Motor neuron (in vitro differentiated cells): Measurements from ENCODE around the gene MTMR4. TPM values are rescaled to one million over a fixed set of nuclear protein-coding genes. Genes with fewer than 3 reads are reported as not detected.

Experiments used
- ATAC-seq, 8 experiments: fragments of 200-7000 bp; cut with Tn5 transposase; replicated peaks in 6 of 8; 2 replicates each; pipeline ENCODE4 v1.8.0; 2021; ENCODE audit warnings: mild to moderate bottlenecking in 8 of 8, moderate library complexity in 8 of 8
- H3K27ac ChIP-seq, 2 donors: fragments of 250-450 bp; sonication (Bioruptor Pico); 2 replicates each; pipeline ENCODE4 v1.9.0; 2021; ENCODE audit warnings: antibody characterized with exemption in 2 of 2, mild to moderate bottlenecking in 2 of 2, moderate library complexity in 1 of 2
- H3K4me1 ChIP-seq, 2 donors: fragments of 250-450 bp; sonication (Bioruptor Pico); replicated peaks in 1 of 2; 2 replicates each; pipeline ENCODE4 v1.6.1; 2021; ENCODE audit warnings: antibody characterized with exemption in 2 of 2, mild to moderate bottlenecking in 2 of 2, moderate library complexity in 1 of 2
- H3K4me3 ChIP-seq, 5 donors: fragments of 250-450 bp; sonication (Bioruptor Pico); 2 replicates each; pipeline ENCODE4 v1.9.0; 2021; ENCODE audit warnings: antibody characterized with exemption in 5 of 5, mild to moderate bottlenecking in 5 of 5, moderate library complexity in 4 of 5
- WGBS, 10 experiments: fragments of 450-650 bp; shearing (Covaris generic); methylation state at CpG; one replicate each; pipeline ENCODE4 v1.0.0; 2022; 5-methylcytosine and 5-hydroxymethylcytosine counted together
- in situ Hi-C, 9 experiments: fragments of 400-800 bp; cut with MboI; loops; one replicate each; pipeline ENCODE4 v1.15.0; 2021; ENCODE audit warnings: low sequenced_read_pairs in 9 of 9, low pct_unique_long_range_greater_than_20kb in 2 of 9; ENCODE audit not compliant: unreplicated experiment in 9 of 9
- total RNA-seq, 8 experiments: library from RNA; unstranded; fragments of 300-600 nt; gene quantifications; 2 replicates each; pipeline versions ENCODE4 v1.2.3 to v1.2.4, GENCODE V29; 2022

Gene MTMR4
- total RNA-seq, 8 experiments from 2014 or later: 29.7 to 69.7 (median 50.5) TPM

- in situ Hi-C loops: loop anchor here in 1 of 9 experiments (25.0 kb wide), 1 partner anchor 478 kb away; no protein-coding TSS in a partner anchor
- ATAC-seq: no peak
- peaks cover 0 to 18% of the 10 kb centered on the region in 2 donors for H3K4me1 ChIP-seq
Observed at GRCh38 chr17:58534331-58534730, 19.9 kb upstream of the MTMR4 start.

GRCh38 chr17:58533616-58534188, 19.3 kb upstream of the MTMR4 start:
- peaks cover 0 to 20% of the 10 kb centered on the region in 2 donors for H3K4me1 ChIP-seq
- in situ Hi-C loops: loop anchor here in 1 of 9 experiments (25.0 kb wide), 1 partner anchor 479 kb away; no protein-coding TSS in a partner anchor
- WGBS, 10 experiments: 48 to 100% (median 91%) methylated on average over 1 to 2 of the region's 5 CpGs; no CpG with 5 or more reads in 4 of the 10 experiments
- no peak overlapping the region for H3K4me3 ChIP-seq
- H3K27ac ChIP-seq: no peak overlapping the region
- no peak for ATAC-seq

More at GRCh38 chr17:58534331-58534730, 19.9 kb upstream of the MTMR4 start:
- no peak overlapping the region for H3K4me3 ChIP-seq
- 67 to 83% (median 76%) methylated on average over 1 to 2 of the region's 3 CpGs; no CpG with 5 or more reads in 6 of the 10 experiments for WGBS, 10 experiments
- H3K27ac ChIP-seq: no peak overlapping the region

- peak in 3 of 8 experiments; percentile 3 to 4 (median 4) for ATAC-seq
- H3K27ac ChIP-seq: no peak overlapping the region
- WGBS, 10 experiments: 0 to 100% (median 48%) methylated on average over 1 to 2 of the region's 3 CpGs; no CpG with 5 or more reads in 6 of the 10 experiments
- peak overlapping the region in 4 of 5 donors; percentile 46 to 61 (median 51) for H3K4me3 ChIP-seq
- in situ Hi-C loops: loop anchor here in 1 of 9 experiments (25.0 kb wide), 1 partner anchor 480 kb away; no protein-coding TSS in a partner anchor
- peaks cover 0 to 24% of the 10 kb centered on the region in 2 donors for H3K4me1 ChIP-seq
Observed at GRCh38 chr17:58532555-58532951, 18.1 kb upstream of the MTMR4 start.

DNA sequence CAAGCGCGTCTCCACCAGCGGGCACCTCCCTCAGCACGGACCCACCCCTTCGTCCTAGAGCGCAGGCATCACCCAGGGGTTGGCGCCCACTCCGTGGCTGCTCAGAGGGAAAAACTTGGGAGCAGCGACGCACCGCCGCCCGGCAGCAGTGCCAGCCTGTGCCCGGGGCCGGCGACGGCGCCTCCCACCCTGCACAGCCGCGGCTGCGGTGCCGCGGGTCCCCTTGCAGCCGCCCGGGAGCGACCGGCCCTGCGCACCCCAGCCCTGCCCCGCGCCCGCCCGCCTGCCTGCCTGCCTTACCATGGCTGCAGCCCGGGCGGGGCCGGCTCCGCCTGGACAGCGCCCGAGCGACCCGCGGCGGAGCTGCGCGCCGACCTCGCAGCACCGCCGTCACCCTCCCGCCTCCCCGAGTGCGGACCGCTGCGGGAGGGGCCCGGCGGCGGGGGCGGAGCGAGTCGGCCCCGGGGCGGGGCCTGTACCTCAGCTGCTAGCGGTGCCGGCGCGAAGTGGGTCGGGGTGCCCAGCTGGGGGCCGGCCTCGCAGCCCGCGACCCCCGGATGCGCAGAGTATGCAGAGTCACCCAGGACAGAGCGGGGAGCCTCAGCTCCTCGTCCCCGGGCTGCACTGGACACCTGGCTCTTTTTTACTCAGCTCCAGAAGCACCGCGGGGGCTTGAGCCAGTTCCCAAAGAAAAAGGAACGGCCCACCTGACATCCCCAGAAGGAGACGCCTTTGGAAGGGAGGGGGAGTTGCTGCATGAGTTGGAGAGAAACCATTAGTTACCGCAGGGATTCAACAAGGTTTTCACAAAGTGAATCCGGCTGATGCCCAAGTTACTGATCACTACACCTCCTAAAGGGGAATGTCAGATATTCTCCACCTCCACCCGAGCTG, 17.5 kb upstream of the MTMR4 start:
- H3K4me1 ChIP-seq: peaks cover 0 to 24% of the 10 kb centered on the region in 2 donors
- 0 to 24% (median 7%) methylated on average over 1 to 7 of the region's 82 CpGs; no CpG with 5 or more reads in 5 of the 10 experiments for WGBS, 10 experiments
- in situ Hi-C loops: loop anchor here in 1 of 9 experiments (25.0 kb wide), 1 partner anchor 480 kb away; no protein-coding TSS in a partner anchor
- H3K4me3 ChIP-seq: peak overlapping the region; percentile 42 to 61 (median 50)
- ATAC-seq: peak; percentile 76 to 96 (median 93)
- H3K27ac ChIP-seq: no peak overlapping the region

GRCh38 chr17:58531122-58531521, 16.7 kb upstream of the MTMR4 start:
- ATAC-seq: peak in 3 of 8 experiments; percentile 3 to 14 (median 3)
- in situ Hi-C loops: loop anchor here in 1 of 9 experiments (25.0 kb wide), 1 partner anchor 481 kb away; no protein-coding TSS in a partner anchor
- no peak overlapping the region for H3K27ac ChIP-seq
- peak overlapping the region; percentile 42 to 61 (median 50) for H3K4me3 ChIP-seq
- peaks cover 0 to 24% of the 10 kb centered on the region in 2 donors for H3K4me1 ChIP-seq
- WGBS, 10 experiments: 0% methylated on average over 1 of the region's 3 CpGs; no CpG with 5 or more reads in 9 of the 10 experiments

GRCh38 chr17:58530655-58531054, 16.2 kb upstream of the MTMR4 start:
- no peak for ATAC-seq
- in situ Hi-C loops: loop anchor here in 1 of 9 experiments (25.0 kb wide), 1 partner anchor 482 kb away; no protein-coding TSS in a partner anchor
- no peak overlapping the region for H3K27ac ChIP-seq
- H3K4me3 ChIP-seq: no peak overlapping the region
- no CpG with 5 or more reads among the region's 2 CpGs for WGBS, 10 experiments
- peaks cover 0 to 24% of the 10 kb centered on the region in 2 donors for H3K4me1 ChIP-seq

DNA sequence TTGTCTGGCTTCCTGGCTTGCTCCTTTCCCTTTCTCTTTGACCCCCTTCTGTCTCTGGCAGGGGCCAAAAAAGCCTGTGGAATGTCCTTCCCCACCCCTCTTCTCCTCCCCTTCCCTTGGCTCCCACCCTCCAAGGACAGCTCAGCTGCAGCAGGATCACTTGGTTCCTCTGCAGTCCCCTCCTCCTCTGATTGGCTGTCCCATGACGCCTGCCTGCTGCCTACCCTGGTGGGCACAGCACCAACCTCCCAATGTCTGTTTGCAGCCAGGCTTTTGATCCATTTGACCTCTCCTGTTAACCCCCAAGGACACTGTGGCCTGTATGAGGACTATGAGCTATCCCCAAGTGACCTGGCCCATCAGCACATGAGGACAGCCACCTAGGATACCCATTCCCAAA, 14.8 kb upstream of the MTMR4 start:
- peaks cover 0 to 22% of the 10 kb centered on the region in 2 donors for H3K4me1 ChIP-seq
- H3K27ac ChIP-seq: no peak overlapping the region
- in situ Hi-C loops: loop anchor here in 1 of 9 experiments (25.0 kb wide), 1 partner anchor 483 kb away; no protein-coding TSS in a partner anchor
- ATAC-seq: no peak
- 0 to 60% (median 42%) methylated on average over 1 of the region's 1 CpG; no CpG with 5 or more reads in 6 of the 10 experiments for WGBS, 10 experiments
- no peak overlapping the region for H3K4me3 ChIP-seq

- no peak overlapping the region for H3K4me3 ChIP-seq
- 0 to 10% (median 6%) methylated on average over 1 to 3 of the region's 3 CpGs; no CpG with 5 or more reads in 5 of the 10 experiments for WGBS, 10 experiments
- H3K27ac ChIP-seq: no peak overlapping the region
- H3K4me1 ChIP-seq: peaks cover 0 to 22% of the 10 kb centered on the region in 2 donors
- in situ Hi-C loops: loop anchor here in 1 of 9 experiments (25.0 kb wide), 1 partner anchor 484 kb away; no protein-coding TSS in a partner anchor
- ATAC-seq: no peak
Observed at GRCh38 chr17:58528443-58528842, 14.0 kb upstream of the MTMR4 start.

DNA sequence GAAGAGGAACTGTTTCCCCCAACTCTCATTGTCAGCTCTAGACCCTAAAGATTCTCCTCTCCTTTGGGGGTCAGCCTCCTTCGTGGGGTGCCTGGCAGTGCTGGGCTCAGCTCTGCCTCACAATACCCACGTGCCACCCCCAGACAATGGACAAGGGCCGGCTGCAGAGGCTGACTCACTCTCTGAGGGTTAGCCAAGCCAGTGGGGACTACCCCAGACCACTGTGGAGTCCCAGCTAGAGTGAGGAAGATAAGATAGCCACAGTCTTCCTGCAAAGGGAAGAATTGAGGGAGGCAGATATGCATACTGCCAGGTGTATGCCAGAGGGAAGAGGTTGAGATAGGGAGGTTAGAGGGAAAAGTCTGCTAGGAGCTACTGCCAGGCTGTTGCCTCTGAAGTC, 13.5 kb upstream of the MTMR4 start:
- ATAC-seq: no peak
- 10 to 90% (median 70%) methylated on average over 1 to 2 of the region's 3 CpGs; no CpG with 5 or more reads in 4 of the 10 experiments for WGBS, 10 experiments
- H3K4me3 ChIP-seq: no peak overlapping the region
- H3K27ac ChIP-seq: no peak overlapping the region
- peaks cover 0 to 21% of the 10 kb centered on the region in 2 donors for H3K4me1 ChIP-seq
- in situ Hi-C loops: loop anchor here in 1 of 9 experiments (25.0 kb wide), 1 partner anchor 484 kb away; no protein-coding TSS in a partner anchor

GRCh38 chr17:58527306-58527705, 12.9 kb upstream of the MTMR4 start:
- 60 to 100% (median 83%) methylated on average over 1 of the region's 2 CpGs; no CpG with 5 or more reads in 6 of the 10 experiments for WGBS, 10 experiments

DNA sequence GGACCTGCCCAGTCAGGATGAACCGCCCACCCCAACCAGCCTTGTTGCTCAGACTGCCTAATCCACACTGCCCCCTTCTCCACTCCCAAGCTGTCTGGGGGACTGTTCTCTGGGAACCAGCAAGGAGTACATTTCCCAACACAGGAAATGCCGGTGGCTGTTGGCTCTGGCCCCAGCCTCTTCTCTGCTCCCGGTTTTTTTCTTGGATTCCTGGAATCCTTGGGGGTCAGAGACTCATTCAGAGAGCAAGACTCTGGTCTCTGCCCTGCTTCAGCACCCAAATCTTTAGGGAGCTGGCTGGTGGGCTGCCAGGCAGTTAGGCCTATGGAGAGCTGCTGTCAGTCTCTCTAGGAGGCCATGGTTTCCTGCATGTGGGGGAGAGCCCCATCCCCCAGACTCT, 10.8 kb upstream of the MTMR4 start:
- WGBS, 10 experiments: 0 to 83% (median 52%) methylated on average over 1 to 3 of the region's 3 CpGs; no CpG with 5 or more reads in 6 of the 10 experiments
- ATAC-seq: peak in 2 of 8 experiments; percentile 42 to 47
- Histone ChIP-seq H3K4me3 (no peak overlapping the region), H3K27ac (no peak overlapping the region), H3K4me1 (peaks cover 0 to 6% of the 10 kb centered on the region in 2 donors)
- in situ Hi-C loops: loop anchor here in 1 of 9 experiments (25.0 kb wide), 1 partner anchor 487 kb away; no protein-coding TSS in a partner anchor

More at GRCh38 chr17:58527306-58527705, 12.9 kb upstream of the MTMR4 start:
- in situ Hi-C loops: loop anchor here in 1 of 9 experiments (25.0 kb wide), 1 partner anchor 485 kb away; no protein-coding TSS in a partner anchor
- no peak overlapping the region for H3K27ac ChIP-seq
- no peak overlapping the region for H3K4me3 ChIP-seq
- no peak for ATAC-seq
- peaks cover 0 to 14% of the 10 kb centered on the region in 2 donors for H3K4me1 ChIP-seq

- 76 to 95% (median 85%) methylated on average over 2 to 8 of the region's 10 CpGs; no CpG with 5 or more reads in 5 of the 10 experiments for WGBS, 10 experiments
- in situ Hi-C loops: loop anchor here in 2 of 9 experiments (25.0 kb wide), 1 partner anchor 491 kb away; no protein-coding TSS in a partner anchor
Observed at GRCh38 chr17:58521680-58522079, 7.2 kb upstream of the MTMR4 start.

More at GRCh38 chr17:58521680-58522079, 7.2 kb upstream of the MTMR4 start:
- no peak for ATAC-seq
- H3K27ac ChIP-seq: no peak overlapping the region
- no peak overlapping the region for H3K4me3 ChIP-seq
- H3K4me1 ChIP-seq: peaks cover 5 to 9% of the 10 kb centered on the region in 2 donors
